AG04450 (cell line): Measurements from ENCODE around the gene LYPD1. TPM values are rescaled to one million over a fixed set of nuclear protein-coding genes. Genes with fewer than 3 reads are reported as not detected.

Source experiments
- CTCF ChIA-PET: fragments of 300-600, 350-600 bp; formaldehyde crosslinking; extraction: SDS; loops from one replicate; lab custom pipeline; 2022; ENCODE audit warnings: antibody characterized with exemption, inconsistent platforms; lab: Charles Lee
- POLR2A ChIA-PET: fragments of 350-600 bp; formaldehyde crosslinking; extraction: SDS; loops from one replicate; lab custom pipeline; 2021; ENCODE audit warnings: antibody characterized with exemption, inconsistent platforms; lab: Yijun Ruan, JAX
- DNase-seq: peaks from one replicate; pipeline ENCODE4 v3.0.0-alpha.2; 2011; ENCODE audit warnings: low read depth, low spot score
- H3K27ac ChIP-seq: one replicate; pipeline ENCODE4 v1.5.1; 2012; ENCODE audit warnings: low read depth, low read length, control low read depth
- H3K27me3 ChIP-seq: one replicate; pipeline ENCODE4 v1.6.0; 2012; ENCODE audit warnings: low read length; ENCODE audit not compliant: control insufficient read depth, insufficient read depth
- H3K4me3 ChIP-seq: 2 replicates; pipeline ENCODE4 v1.5.1; 2011; ENCODE audit warnings: mild to moderate bottlenecking, low read depth, low read length, control low read depth
- H3K9me3 ChIP-seq: 2 replicates; pipeline ENCODE4 v1.5.1; 2012; ENCODE audit warnings: low read length; ENCODE audit not compliant: control insufficient read depth, insufficient read depth
- polyA plus RNA-seq: library from polyadenylated mRNA; depleted of rRNA; stranded (reverse); fragments of >200 nt; gene quantifications from 2 replicates; pipeline ENCODE4 v1.2.3, GENCODE V29; 2011
- TF ChIP-seq, protein P1 (sequence below): IDR thresholded peaks from 2 replicates; pipeline ENCODE4 v1.5.1; 2011; ENCODE audit warnings: low read depth, low read length, control low read depth, inconsistent platforms

The LYPD1 gene
- polyA plus RNA-seq, 1 experiment = 60.3 TPM

DNA sequence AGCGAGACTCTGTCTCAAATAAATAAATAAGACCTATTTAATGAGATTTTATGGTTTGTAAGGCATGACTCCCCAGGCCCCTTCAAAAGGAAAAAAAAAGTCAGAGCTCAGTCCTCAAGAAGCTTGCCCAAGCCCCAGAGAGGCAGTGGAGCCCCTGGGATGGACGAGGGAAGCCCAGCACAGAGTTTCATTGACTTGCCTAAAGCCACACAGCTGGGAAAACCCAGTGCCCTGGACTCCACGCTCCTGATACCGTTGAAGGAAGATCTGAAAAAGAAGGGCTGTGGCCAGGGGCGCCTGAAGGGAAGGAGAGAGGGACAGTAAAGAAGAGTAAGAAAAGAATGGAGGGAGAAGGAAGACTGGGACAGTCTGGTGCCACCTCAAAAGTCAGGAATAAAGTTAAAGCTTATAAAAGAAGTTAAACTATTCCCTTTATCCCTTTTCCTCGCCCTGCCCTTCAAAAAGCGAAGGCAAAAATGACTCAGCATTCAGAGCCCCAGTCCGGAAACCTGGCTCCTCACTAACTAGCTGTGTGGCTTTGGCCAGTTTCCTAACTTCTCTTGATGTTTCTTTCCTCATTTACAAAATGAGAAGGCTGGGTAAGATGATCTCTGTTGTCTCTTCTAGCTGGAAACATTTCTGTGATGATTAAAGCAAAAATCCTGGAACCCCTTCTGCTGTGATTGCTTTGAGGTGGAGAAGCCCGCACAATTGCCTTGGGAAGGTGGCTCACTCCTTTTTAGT lies 46.7 kb downstream of the LYPD1 start:
- Histone ChIP-seq H3K27me3 (no peaks in the 10 kb centered on the region), H3K4me3 (no peak overlapping the region), H3K9me3 (no peaks in the 10 kb centered on the region), H3K27ac (peak overlapping the region; percentile 92)
- peak; percentile 32 for DNase-seq
- POLR2A ChIA-PET = interaction anchor here (0.6 to 0.7 kb wide), 2 partner anchors 8 to 185 kb away, joined by 3 to 5 read pairs; no protein-coding TSS in a partner anchor
- CTCF ChIA-PET = interaction anchor here (1.2 kb wide), 1 partner anchor 76 kb away, joined by 5 read pairs; no protein-coding TSS in a partner anchor
- TF ChIP-seq, protein P1, sequence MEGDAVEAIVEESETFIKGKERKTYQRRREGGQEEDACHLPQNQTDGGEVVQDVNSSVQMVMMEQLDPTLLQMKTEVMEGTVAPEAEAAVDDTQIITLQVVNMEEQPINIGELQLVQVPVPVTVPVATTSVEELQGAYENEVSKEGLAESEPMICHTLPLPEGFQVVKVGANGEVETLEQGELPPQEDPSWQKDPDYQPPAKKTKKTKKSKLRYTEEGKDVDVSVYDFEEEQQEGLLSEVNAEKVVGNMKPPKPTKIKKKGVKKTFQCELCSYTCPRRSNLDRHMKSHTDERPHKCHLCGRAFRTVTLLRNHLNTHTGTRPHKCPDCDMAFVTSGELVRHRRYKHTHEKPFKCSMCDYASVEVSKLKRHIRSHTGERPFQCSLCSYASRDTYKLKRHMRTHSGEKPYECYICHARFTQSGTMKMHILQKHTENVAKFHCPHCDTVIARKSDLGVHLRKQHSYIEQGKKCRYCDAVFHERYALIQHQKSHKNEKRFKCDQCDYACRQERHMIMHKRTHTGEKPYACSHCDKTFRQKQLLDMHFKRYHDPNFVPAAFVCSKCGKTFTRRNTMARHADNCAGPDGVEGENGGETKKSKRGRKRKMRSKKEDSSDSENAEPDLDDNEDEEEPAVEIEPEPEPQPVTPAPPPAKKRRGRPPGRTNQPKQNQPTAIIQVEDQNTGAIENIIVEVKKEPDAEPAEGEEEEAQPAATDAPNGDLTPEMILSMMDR = no peak

DNA sequence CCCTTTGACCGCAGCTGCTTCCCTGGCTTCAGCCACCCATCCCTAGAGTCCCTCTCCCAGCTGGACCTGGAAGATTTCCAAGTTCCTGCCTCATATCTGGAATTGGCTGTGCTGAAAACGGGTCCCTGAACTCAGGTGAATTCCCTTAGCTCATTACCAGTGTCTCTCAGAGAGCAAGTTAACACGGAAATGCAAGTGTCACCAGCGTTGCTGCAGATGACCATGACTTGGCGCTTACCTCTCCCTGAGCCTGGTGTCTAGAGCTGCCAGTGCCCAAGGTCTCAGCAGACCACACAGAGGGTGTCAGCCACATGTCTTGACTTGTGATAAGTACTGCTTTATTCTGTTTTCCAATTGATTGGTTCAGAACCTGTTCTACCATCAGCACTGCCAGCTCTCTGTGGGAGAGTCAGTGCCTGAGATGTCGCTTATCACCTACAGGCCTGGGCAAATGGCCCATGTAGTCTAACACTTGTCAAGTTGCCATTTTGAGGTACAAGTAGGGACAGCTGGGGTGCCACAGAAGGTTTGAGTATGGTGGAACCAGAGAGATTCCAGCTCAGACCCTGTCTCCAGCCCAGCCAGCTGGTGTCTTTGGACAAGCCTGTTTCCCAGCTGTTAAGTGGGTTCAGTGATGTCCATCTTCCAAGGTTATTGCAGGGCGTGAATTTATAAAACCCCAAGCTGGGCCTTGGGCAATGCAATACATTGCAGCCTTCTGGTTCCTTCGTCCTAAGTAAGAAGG lies 48.7 kb downstream of the LYPD1 start:
- ChIA-PET CTCF (interaction anchor here (0.6 kb wide), 1 partner anchor 13 kb away, joined by 4 read pairs; no protein-coding TSS in a partner anchor), POLR2A (no interaction called here)

DNA sequence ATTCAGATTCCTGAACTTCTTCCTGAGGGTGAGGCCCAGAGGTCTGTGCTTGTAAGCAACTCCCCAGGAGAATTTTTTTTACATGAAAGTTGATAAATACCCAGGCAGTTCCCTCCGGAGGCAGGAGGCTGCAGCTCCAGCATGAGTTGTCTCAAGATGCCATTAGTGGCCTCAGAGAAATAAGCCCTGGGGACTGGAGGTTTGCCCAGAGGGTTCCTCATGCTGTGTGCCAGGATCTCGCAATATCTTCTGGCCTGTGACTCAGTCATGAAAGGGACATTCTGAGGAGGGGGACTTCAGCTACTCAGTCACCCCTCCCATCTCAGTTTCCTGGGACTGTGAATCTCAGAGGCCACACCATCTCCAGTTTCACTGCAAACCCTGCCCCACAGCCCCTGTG lies 49.9 kb downstream of the LYPD1 start:
- TF ChIP-seq, protein P1 = no peak
- H3K4me3 ChIP-seq = no peak overlapping the region
- ChIA-PET CTCF (no interaction called here), POLR2A (no interaction called here)
- H3K27me3 ChIP-seq = no peaks in the 10 kb centered on the region
- no peak overlapping the region for H3K27ac ChIP-seq
- DNase-seq = no peak
- no peaks in the 10 kb centered on the region for H3K9me3 ChIP-seq

More for the DNA sequence above, 48.7 kb downstream of the LYPD1 start:
- Histone ChIP-seq H3K27ac (no peak overlapping the region), H3K27me3 (no peaks in the 10 kb centered on the region), H3K4me3 (no peak overlapping the region), H3K9me3 (no peaks in the 10 kb centered on the region)
- TF ChIP-seq, protein P1 = no peak
- no peak for DNase-seq

DNA sequence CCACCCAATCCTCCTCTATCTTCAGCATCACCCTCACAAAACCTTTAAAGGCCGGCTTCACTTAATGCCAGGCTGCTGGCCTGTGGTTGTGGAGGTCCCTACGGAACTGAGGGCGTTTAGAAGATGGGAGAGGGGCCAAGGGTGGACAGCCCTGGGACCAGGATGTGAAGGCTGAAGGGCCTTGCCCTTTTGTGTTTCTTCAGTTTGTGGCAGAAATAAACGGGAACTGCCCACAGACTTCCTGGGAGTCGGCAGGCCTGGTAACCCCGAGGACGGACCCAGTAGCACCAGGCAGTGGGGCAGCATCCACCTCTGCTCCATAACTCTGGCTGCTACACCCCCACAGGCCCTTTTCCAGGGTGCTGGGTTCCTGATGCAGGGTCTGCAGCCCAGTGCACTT lies 51.3 kb downstream of the LYPD1 start:
- H3K9me3 ChIP-seq = no peaks in the 10 kb centered on the region
- ChIA-PET POLR2A (no interaction called here), CTCF (no interaction called here)
- TF ChIP-seq, protein P1 = no peak
- H3K4me3 ChIP-seq = no peak overlapping the region
- H3K27me3 ChIP-seq = no peaks in the 10 kb centered on the region
- H3K27ac ChIP-seq = no peak overlapping the region
- DNase-seq = no peak

DNA sequence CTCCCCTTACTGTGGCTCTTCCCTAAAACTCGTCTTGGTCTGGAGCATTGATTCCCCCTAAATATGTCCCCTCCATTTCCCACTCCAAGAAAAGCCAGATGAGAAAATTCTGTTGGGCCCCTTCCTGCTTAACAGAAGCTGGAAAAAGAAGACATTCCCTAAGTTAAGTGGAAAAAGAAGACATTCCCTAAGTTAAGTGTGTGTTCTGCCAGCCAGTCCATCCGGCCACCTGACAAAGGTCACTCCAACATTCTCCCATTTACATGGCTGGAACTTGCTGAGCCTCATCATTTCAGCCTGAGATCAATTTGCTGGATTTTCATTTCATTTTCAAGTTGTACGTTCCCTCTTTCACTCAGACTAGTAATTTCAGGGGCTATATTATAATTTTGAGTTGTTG lies 52.0 kb downstream of the LYPD1 start:
- POLR2A ChIA-PET = no interaction called here

More for the DNA sequence above, 52.0 kb downstream of the LYPD1 start:
- no peak overlapping the region for H3K27ac ChIP-seq
- CTCF ChIA-PET = no interaction called here
- TF ChIP-seq, protein P1 = no peak
- H3K27me3 ChIP-seq = peaks cover 2% of the 10 kb centered on the region
- no peak for DNase-seq
- H3K9me3 ChIP-seq = no peaks in the 10 kb centered on the region
- no peak overlapping the region for H3K4me3 ChIP-seq
